Uterus (tissue), 2 donors: Measurements from ENCODE around the gene AUTS2.

Source experiments
- POLR2A ChIP-seq, 2 donors: fragments of 450-650 bp; IDR thresholded peaks; one replicate each; pipeline ENCODE4 v1.6.1; 2016; ENCODE audit warnings: antibody characterized with exemption in 2 of 2, mild to moderate bottlenecking in 1 of 2, moderate library complexity in 1 of 2
- TF ChIP-seq, protein P1 (sequence below), 4 experiments: fragments of 200-600 bp in 2 of 4; fragments of 450-650 bp in 2 of 4; sonication (generic) in 2 of 4; IDR thresholded peaks; one replicate each; pipeline ENCODE4 v1.5.1; 2016 to 2019; ENCODE audit warnings: antibody characterized with exemption in 4 of 4, mild to moderate bottlenecking in 2 of 4, moderate library complexity in 1 of 4

DNA sequence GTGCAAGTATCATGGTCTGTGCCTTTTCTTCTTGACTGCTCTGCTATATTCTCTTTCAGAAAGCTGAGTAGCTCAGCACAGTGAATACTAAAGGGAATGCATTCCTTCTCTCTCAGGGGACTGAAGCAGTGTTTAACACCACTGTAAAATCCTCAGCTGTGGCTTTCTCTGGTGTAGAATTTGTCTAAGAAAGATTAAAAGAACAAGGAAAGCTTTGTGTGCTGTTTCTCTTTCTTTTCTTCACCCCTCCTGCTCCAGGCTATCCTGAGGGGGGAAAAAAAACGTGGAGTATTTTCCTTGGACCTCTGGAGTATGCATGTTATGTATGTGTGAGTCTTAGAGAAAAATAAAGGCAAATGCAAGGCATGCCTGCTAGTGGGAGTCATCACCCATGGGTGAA lies 383.9 kb downstream of the AUTS2 start:
- TF ChIP-seq, protein P1, sequence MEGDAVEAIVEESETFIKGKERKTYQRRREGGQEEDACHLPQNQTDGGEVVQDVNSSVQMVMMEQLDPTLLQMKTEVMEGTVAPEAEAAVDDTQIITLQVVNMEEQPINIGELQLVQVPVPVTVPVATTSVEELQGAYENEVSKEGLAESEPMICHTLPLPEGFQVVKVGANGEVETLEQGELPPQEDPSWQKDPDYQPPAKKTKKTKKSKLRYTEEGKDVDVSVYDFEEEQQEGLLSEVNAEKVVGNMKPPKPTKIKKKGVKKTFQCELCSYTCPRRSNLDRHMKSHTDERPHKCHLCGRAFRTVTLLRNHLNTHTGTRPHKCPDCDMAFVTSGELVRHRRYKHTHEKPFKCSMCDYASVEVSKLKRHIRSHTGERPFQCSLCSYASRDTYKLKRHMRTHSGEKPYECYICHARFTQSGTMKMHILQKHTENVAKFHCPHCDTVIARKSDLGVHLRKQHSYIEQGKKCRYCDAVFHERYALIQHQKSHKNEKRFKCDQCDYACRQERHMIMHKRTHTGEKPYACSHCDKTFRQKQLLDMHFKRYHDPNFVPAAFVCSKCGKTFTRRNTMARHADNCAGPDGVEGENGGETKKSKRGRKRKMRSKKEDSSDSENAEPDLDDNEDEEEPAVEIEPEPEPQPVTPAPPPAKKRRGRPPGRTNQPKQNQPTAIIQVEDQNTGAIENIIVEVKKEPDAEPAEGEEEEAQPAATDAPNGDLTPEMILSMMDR (IDR thresholded peaks at IDR 0.05): no peak
- TF ChIP-seq POLR2A (IDR thresholded peaks at IDR 0.05): no peak
